Measurements from ENCODE around the gene DENND4C.

DENND4C gene

GRCh38 chr9:19252174-19252884 is 21.8 kb downstream of the DENND4C start:
- H3K9me3 ChIP-seq (ENCODE audit: low read length) = no peaks in the 10 kb centered on the region
- no peak overlapping the region for H3K9ac ChIP-seq (ENCODE audit: low read length)
- TF ChIP-seq CTCF (IDR thresholded peaks at IDR 0.05; ENCODE audit: low read length) (no peak), EZH2 (IDR thresholded peaks at IDR 0.05; ENCODE audit: borderline replicate concordance, low read length) (no peak)
- H3K27ac ChIP-seq (ENCODE audit: low read depth, low read length, poor library complexity, severe bottlenecking) = no peak overlapping the region
- no peaks in the 10 kb centered on the region for H3K36me3 ChIP-seq (ENCODE audit: insufficient read depth, low read length)
- no peak overlapping the region for H3K4me3 ChIP-seq (ENCODE audit: low read depth, low read length, poor library complexity, severe bottlenecking)
- no peak overlapping the region for H3K4me2 ChIP-seq (ENCODE audit: low read length)
- no peaks in the 10 kb centered on the region for H3K4me1 ChIP-seq (ENCODE audit: insufficient read depth, low read length, severe bottlenecking)
- no peaks in the 10 kb centered on the region for H3K9me2 ChIP-seq (ENCODE audit: low read depth, low read length)
- H3K79me2 ChIP-seq (ENCODE audit: insufficient read depth, low read length) = peaks cover 60% of the 10 kb centered on the region
- H4K20me1 ChIP-seq (ENCODE audit: insufficient read depth, low read length) = no peaks in the 10 kb centered on the region
- H3F3A ChIP-seq (ENCODE audit: insufficient read depth, low read length) = no peaks in the 10 kb centered on the region
- H3K27me3 ChIP-seq (ENCODE audit: insufficient read depth, low read length) = no peaks in the 10 kb centered on the region
- H2AFZ ChIP-seq (ENCODE audit: low read length) = no peak overlapping the region

- Histone ChIP-seq H3K9me2 (ENCODE audit: low read depth, low read length) (no peaks in the 10 kb centered on the region), H3K9ac (ENCODE audit: low read length) (no peak overlapping the region), H3F3A (ENCODE audit: insufficient read depth, low read length) (no peaks in the 10 kb centered on the region), H3K4me3 (ENCODE audit: low read depth, low read length, poor library complexity, severe bottlenecking) (no peak overlapping the region), H3K36me3 (ENCODE audit: insufficient read depth, low read length) (no peaks in the 10 kb centered on the region), H3K9me3 (ENCODE audit: low read length) (no peaks in the 10 kb centered on the region), H3K79me2 (ENCODE audit: insufficient read depth, low read length) (peaks cover 60% of the 10 kb centered on the region), H3K27me3 (ENCODE audit: insufficient read depth, low read length) (no peaks in the 10 kb centered on the region), H3K27ac (ENCODE audit: low read depth, low read length, poor library complexity, severe bottlenecking) (no peak overlapping the region), H4K20me1 (ENCODE audit: insufficient read depth, low read length) (no peaks in the 10 kb centered on the region), H3K4me2 (ENCODE audit: low read length) (no peak overlapping the region), H3K4me1 (ENCODE audit: insufficient read depth, low read length, severe bottlenecking) (no peaks in the 10 kb centered on the region), H2AFZ (ENCODE audit: low read length) (no peak overlapping the region)
- TF ChIP-seq EZH2 (IDR thresholded peaks at IDR 0.05; ENCODE audit: borderline replicate concordance, low read length) (no peak), CTCF (IDR thresholded peaks at IDR 0.05; ENCODE audit: low read length) (no peak)
Measured at GRCh38 chr9:19252885-19253219, 22.4 kb downstream of the DENND4C start.

GRCh38 chr9:19255112-19255511 is 24.6 kb downstream of the DENND4C start:
- no peaks in the 10 kb centered on the region for H3K9me2 ChIP-seq (ENCODE audit: low read depth, low read length)
- H3K79me2 ChIP-seq (ENCODE audit: insufficient read depth, low read length) = peaks cover 59% of the 10 kb centered on the region
- no peaks in the 10 kb centered on the region for H3F3A ChIP-seq (ENCODE audit: insufficient read depth, low read length)
- H3K27ac ChIP-seq (ENCODE audit: low read depth, low read length, poor library complexity, severe bottlenecking) = no peak overlapping the region
- no peaks in the 10 kb centered on the region for H3K4me1 ChIP-seq (ENCODE audit: insufficient read depth, low read length, severe bottlenecking)
- no peak overlapping the region for H3K9ac ChIP-seq (ENCODE audit: low read length)
- H2AFZ ChIP-seq (ENCODE audit: low read length) = no peak overlapping the region
- TF ChIP-seq EZH2 (IDR thresholded peaks at IDR 0.05; ENCODE audit: borderline replicate concordance, low read length) = no peak
- no peak for TF ChIP-seq CTCF (IDR thresholded peaks at IDR 0.05; ENCODE audit: low read length)
- H3K27me3 ChIP-seq (ENCODE audit: insufficient read depth, low read length) = no peaks in the 10 kb centered on the region
- no peaks in the 10 kb centered on the region for H3K9me3 ChIP-seq (ENCODE audit: low read length)
- H3K36me3 ChIP-seq (ENCODE audit: insufficient read depth, low read length) = no peaks in the 10 kb centered on the region
- H4K20me1 ChIP-seq (ENCODE audit: insufficient read depth, low read length) = no peaks in the 10 kb centered on the region
- no peak overlapping the region for H3K4me3 ChIP-seq (ENCODE audit: low read depth, low read length, poor library complexity, severe bottlenecking)
- no peak overlapping the region for H3K4me2 ChIP-seq (ENCODE audit: low read length)

Data from OCI-LY1 (cell line).